ENCODE results near the gene XCR1. TPM values are rescaled to one million over a fixed set of nuclear protein-coding genes. Genes with fewer than 3 reads are reported as not detected.

The XCR1 gene
- total and polyA plus RNA-seq, 2 of the 8 experiments (the other 6 are each of a cell fraction or from before 2014, with no cell fraction given): 0.53 TPM; not detected in 1

DNA sequence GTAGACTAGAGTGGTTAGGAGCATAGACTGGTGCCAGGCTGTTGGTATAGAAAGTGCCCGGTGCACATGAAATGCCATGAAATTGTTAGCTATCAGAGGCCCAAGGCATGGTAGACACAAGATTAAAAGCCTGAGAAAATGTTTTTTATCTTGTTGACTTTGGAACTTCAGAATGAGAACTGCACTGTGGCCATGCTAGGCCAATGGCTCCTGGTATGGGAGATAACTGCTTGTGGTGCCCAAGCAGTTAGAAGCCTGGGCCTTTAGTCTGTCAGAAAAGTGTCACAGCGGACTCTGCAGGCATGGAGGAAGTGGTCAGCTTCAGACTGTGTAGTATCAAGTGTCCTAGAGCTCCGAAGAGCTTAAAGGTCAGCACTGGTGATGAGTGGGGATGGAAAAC lies 43.5 kb downstream of the XCR1 start:
- H4K20me1 ChIP-seq (replicated peaks in 1 of 2; ENCODE audit: control insufficient read depth in 1 of 2, insufficient read depth in 2 of 2, low read length in 2 of 2): peaks cover 0 to 6% of the 10 kb centered on the region in 2 experiments
- no peaks in the 10 kb centered on the region for H3K9me3 ChIP-seq (ENCODE audit: insufficient read depth in 2 of 2, low read depth in 1 of 2, low read length in 1 of 2)
- H3K18ac ChIP-seq (ENCODE audit: extremely low read depth, low read length): no peak overlapping the region
- no peak overlapping the region for H2BK15ac ChIP-seq (ENCODE audit: low read length)
- H4K8ac ChIP-seq (ENCODE audit: extremely low read depth, insufficient read depth, low read length): no peak overlapping the region
- DNase-seq (ENCODE audit: low read depth in 1 of 2, low spot score in 2 of 2): no peak
- H3K4me2 ChIP-seq (ENCODE audit: insufficient read depth in 1 of 2, low read depth in 2 of 2, low read length in 2 of 2): no peak overlapping the region
- H3K27ac ChIP-seq (ENCODE audit: low read depth, low read length): no peak overlapping the region
- H2BK120ac ChIP-seq (replicated peaks; ENCODE audit: low read depth, low read length): no peak overlapping the region
- no peaks in the 10 kb centered on the region for H3K27me3 ChIP-seq (replicated peaks in 1 of 4; ENCODE audit: control insufficient read depth in 3 of 4, extremely low read depth in 1 of 4, insufficient read depth in 3 of 4, low read length in 3 of 4)
- H3K14ac ChIP-seq (ENCODE audit: insufficient read length): no peak overlapping the region
- ChIA-PET CTCF (ENCODE audit: partially characterized antibody) (interaction anchor here (0.6 to 1.7 kb wide), 6 partner anchors 16 to 127 kb away, joined by 3 to 4 read pairs (median 3); no protein-coding TSS in a partner anchor), POLR2A (ENCODE audit: partially characterized antibody) (interaction anchor here (1.4 kb wide), 1 partner anchor 17 kb away, joined by 4 read pairs; no protein-coding TSS in a partner anchor)
- no peak overlapping the region for H2BK12ac ChIP-seq (ENCODE audit: low read depth, low read length)
- H3K4me1 ChIP-seq (replicated peaks in 1 of 4; ENCODE audit: control insufficient read depth in 3 of 4, insufficient read depth in 4 of 4, low read length in 3 of 4): peaks cover 0 to 4% (median 1%) of the 10 kb centered on the region in 4 experiments; a peak in 3 of 7 replicates
- no peak overlapping the region for H4K5ac ChIP-seq (ENCODE audit: insufficient read length, low read depth, low read length)
- H2AK5ac ChIP-seq (ENCODE audit: low read depth, low read length): no peak overlapping the region
- H3K23ac ChIP-seq (ENCODE audit: insufficient read length): no peak overlapping the region
- H2BK20ac ChIP-seq (ENCODE audit: low read length): no peak overlapping the region
- H2AFZ ChIP-seq (ENCODE audit: low read length): no peak overlapping the region
- H3K79me1 ChIP-seq (ENCODE audit: low read depth, low read length): peaks cover 5% of the 10 kb centered on the region
- peaks cover 11 to 50% (median 40%) of the 10 kb centered on the region in 4 experiments for H3K36me3 ChIP-seq (ENCODE audit: control insufficient read depth in 2 of 4, insufficient read depth in 4 of 4, low read length in 3 of 4)
- 98% methylated on average over 3 of the region's 3 CpGs; no CpG with 5 or more reads in 1 of the 2 experiments for WGBS, 2 experiments (ENCODE audit: extremely low coverage in 1 of 2, insufficient coverage in 1 of 2, insufficient read length in 1 of 2, insufficient replicate concordance in 2 of 2, low coverage in 1 of 2, low lambda C conversion rate in 2 of 2, missing lambda C conversion rate in 1 of 2)
- H3K4ac ChIP-seq (replicated peaks; ENCODE audit: insufficient read length, low read depth, low read length): no peak overlapping the region
- H4K91ac ChIP-seq (replicated peaks; ENCODE audit: insufficient read length, low read length): no peak overlapping the region
- no peak overlapping the region for H3K56ac ChIP-seq (replicated peaks; ENCODE audit: insufficient read length, low read depth, low read length)
- no peaks in the 10 kb centered on the region for H3K23me2 ChIP-seq (ENCODE audit: low read depth, low read length)
- peaks cover 0 to 33% of the 10 kb centered on the region in 2 experiments; a peak in 2 of 4 replicates for H3K79me2 ChIP-seq (ENCODE audit: control insufficient read depth in 1 of 2, insufficient read depth in 2 of 2, low read length in 2 of 2)
- no peak overlapping the region for H3K4me3 ChIP-seq (ENCODE audit: extremely low read depth in 1 of 4, insufficient read depth in 2 of 4, low read depth in 3 of 4, low read length in 4 of 4)
- FAIRE-seq: no peak
- H3K9ac ChIP-seq (replicated peaks in 1 of 4; ENCODE audit: extremely low read depth in 1 of 4, low read depth in 3 of 4, low read length in 3 of 4): no peak overlapping the region
- H2BK5ac ChIP-seq (ENCODE audit: low read depth, low read length): no peak overlapping the region
- TF ChIP-seq JUND (IDR thresholded peaks at IDR 0.05; ENCODE audit: low read length): no peak
- TF ChIP-seq, protein P1, sequence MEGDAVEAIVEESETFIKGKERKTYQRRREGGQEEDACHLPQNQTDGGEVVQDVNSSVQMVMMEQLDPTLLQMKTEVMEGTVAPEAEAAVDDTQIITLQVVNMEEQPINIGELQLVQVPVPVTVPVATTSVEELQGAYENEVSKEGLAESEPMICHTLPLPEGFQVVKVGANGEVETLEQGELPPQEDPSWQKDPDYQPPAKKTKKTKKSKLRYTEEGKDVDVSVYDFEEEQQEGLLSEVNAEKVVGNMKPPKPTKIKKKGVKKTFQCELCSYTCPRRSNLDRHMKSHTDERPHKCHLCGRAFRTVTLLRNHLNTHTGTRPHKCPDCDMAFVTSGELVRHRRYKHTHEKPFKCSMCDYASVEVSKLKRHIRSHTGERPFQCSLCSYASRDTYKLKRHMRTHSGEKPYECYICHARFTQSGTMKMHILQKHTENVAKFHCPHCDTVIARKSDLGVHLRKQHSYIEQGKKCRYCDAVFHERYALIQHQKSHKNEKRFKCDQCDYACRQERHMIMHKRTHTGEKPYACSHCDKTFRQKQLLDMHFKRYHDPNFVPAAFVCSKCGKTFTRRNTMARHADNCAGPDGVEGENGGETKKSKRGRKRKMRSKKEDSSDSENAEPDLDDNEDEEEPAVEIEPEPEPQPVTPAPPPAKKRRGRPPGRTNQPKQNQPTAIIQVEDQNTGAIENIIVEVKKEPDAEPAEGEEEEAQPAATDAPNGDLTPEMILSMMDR (IDR thresholded peaks at IDR 0.05; ENCODE audit: control extremely low read depth in 1 of 3, insufficient read depth in 1 of 3, low read depth in 1 of 3, low read length in 3 of 3): no peak
- no peak for TF ChIP-seq CEBPB (IDR thresholded peaks at IDR 0.05; ENCODE audit: low read depth, low read length)
- no peak for TF ChIP-seq FOSL1 (IDR thresholded peaks at IDR 0.05; ENCODE audit: insufficient read depth, low read depth, low read length)
- TF ChIP-seq RFX5 (IDR thresholded peaks at IDR 0.05; ENCODE audit: borderline replicate concordance, low read depth, low read length): no peak
- no peak for TF ChIP-seq RXRA (IDR thresholded peaks at IDR 0.05; ENCODE audit: insufficient read depth, low read depth, low read length)
- TF ChIP-seq ZNF274 (IDR thresholded peaks at IDR 0.05; ENCODE audit: borderline replicate concordance, extremely low read depth, low read length): no peak
- no peak for TF ChIP-seq TAF1 (IDR thresholded peaks at IDR 0.05; ENCODE audit: low read depth, low read length)
- TF ChIP-seq KDM5A (IDR thresholded peaks at IDR 0.05; ENCODE audit: low read length): no peak
- no peak for TF ChIP-seq SIN3A (conservative IDR thresholded peaks at IDR 0.05 in 1 of 2, IDR thresholded peaks at IDR 0.05 in 1 of 2; ENCODE audit: low read depth in 1 of 2, low read length in 2 of 2)

Measured in H1 (cell line).